ENCODE results near the gene TSKU.

The TSKU gene

DNA sequence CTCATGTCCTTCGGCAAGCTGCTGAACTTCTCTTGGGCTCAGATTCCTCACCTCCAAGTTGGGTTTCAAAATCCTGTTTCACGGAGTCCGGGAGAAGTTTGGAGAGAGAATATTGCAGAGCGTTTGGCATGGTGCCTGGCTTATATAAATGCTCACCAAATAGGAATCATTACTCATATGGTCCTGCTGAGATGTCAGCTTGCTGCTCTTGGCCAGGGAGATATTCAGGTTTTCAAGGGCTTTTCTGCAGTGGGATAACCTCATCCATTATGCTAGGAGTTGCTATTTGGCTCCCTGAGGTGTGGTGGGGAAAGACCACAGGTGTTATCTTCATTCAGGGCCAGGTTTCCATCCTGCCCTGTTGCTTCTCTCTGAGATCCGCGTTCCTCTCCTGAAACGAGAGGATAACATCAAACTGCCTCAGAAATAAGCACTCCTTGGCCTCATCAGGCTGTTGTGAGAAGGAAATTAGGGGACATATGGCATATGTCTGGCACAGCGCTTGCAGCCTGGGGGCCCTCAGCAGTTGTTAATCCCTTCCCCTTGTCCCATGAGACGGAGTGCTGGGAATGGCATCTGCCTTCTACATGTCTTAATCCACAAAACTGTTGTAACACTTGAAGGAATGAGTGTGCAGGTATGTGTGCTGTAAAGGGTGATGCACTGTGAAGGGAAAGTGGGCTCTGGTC, 47.6 kb downstream of the TSKU start:
- DNase-seq: no peak

DNA sequence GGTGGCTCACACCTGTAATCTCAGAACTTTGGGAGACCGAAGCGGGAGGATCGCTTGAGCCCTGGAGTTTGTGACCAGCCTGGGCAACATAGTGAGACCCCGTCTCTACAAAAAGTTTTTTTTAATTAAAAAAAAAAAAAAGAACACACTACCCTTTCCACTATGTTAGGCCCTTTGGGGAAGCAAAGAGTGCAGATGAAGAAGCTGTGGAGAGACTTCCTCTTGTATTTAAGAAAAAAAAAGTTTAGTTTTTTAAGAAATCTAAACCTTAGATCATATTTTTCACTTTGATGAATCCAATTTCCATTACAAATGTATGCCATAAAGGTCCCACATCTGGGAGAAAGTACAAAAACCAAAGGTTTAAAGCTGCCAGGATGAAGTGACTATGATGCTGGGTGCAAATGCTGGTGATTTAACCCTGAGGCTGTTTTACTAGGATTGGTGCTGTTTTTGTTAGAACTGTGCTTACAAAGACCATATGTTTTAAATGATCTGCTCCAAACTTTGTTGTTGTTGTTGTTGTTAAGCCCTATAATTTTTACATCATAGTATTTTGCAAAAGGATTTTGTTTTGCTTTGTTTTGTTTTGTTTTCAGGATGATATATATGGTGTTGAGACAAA, 48.6 kb downstream of the TSKU start:
- DNase-seq: no peak

DNA sequence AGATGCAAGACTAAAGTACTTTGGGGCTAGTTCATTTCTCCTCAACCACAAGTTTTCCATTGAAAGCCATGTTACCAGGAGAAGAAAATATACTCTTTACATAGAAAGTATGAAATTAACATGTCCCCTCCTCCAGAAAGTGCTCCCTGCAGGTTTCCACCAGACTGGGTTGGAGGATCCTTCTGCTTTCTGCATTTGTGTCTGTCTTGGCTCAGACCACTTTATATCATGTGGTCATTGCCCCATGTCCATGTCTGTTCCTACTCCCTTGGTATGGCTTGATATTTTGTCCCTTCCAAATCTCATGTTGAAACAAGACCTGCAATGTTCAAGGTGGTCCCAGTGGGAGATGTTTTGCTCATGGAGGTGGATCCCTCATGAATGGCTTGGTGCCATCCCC, 49.2 kb downstream of the TSKU start:
- no peak for DNase-seq

DNA sequence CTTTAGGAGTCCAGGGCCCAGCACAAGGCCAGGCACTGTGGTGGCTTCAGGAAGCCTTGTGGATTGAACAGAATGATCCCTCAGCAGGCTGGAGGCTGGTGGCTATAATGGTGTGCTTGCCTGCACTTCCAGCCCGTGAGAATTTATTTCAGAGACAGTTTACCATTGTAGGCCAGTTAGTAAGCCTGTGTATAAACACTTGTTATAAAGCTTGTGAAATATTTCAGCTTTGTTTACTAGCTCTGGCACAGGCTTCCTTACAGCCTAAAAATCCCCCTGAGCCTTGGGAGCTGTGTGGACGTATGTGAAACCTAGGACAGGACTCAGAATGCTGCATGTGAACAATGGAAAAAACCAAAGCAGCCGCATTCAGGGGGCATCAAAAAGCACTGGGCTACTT, 51.0 kb downstream of the TSKU start:
- DNase-seq: no peak

DNA sequence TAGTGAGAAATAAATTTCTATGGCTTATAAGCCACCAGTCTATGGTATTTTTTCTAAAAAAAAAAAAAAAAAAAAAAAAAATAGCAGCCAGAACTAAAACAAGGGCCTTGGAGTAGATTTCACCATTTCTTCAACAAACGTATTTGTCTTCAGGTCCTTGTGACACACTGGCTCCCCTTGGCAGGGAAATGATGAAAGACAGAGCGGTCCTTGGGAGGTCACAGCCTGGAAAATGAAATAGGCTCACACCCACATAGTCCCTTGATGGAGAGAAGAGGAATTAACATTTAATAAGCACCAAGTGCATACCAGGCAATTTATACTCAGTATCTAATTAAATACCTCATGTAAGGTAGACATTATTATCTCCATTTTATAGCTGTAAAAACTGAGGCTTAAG, 51.9 kb downstream of the TSKU start:
- DNase-seq: no peak

DNA sequence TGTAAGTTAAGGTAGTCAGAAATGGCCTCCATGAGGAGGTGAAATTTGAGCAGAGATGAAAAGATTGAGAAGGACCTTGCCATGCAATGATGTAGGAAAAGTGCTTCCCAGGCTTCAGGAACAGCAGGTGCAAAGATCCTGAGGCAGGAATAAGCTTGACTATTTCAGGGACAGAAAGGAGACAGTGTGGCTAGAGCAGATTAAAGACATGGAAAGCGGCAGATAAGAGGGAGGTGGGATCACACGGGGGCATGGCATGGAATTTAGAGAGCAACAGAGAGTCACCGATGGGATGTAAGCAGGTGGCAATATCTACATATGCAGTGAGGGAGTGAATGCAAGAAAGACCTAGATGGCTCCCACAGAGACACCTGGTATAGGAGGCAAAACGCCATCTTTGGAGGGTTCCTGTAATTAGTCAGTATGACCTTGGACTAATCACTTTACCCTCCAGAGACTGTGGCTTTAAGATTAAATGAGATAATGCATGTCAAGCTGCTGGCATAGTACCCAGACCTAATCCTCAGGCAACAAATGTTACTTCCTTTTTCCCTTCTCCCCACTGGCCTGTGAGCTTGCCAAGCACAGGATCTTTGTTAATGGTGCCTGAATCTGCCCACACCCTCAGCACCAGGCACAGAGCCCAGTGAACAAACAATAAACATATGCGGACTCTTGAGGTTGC, 52.9 kb downstream of the TSKU start:
- peak; percentile 53 for DNase-seq

- DNase-seq: no peak
Observed at GRCh38 chr11:76836613-76837291, 53.6 kb downstream of the TSKU start.

GRCh38 chr11:76837696-76838677, 54.8 kb downstream of the TSKU start:
- no peak for DNase-seq

DNA sequence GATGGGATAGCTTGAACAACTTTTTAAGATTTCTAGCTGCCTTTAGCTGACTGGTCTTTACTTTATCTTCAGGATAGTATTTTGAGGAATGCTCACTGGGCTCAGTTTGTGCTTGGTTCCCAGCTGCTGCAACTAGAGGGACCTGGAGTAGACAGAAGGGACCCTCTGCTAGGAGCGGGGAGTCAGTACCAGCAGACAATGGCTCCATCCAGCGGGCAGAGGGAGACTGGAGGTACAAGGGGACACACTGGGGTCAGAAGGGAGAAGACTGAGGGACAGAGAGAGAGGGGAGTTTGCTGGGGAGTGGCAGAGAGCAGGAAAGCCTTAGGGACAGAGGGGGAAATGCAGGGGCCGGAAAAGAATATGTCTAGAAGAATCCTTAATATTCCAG, 55.5 kb downstream of the TSKU start:
- DNase-seq: peak; percentile 45

GRCh38 chr11:76839311-76839710, 56.2 kb downstream of the TSKU start:
- DNase-seq: no peak

DNA sequence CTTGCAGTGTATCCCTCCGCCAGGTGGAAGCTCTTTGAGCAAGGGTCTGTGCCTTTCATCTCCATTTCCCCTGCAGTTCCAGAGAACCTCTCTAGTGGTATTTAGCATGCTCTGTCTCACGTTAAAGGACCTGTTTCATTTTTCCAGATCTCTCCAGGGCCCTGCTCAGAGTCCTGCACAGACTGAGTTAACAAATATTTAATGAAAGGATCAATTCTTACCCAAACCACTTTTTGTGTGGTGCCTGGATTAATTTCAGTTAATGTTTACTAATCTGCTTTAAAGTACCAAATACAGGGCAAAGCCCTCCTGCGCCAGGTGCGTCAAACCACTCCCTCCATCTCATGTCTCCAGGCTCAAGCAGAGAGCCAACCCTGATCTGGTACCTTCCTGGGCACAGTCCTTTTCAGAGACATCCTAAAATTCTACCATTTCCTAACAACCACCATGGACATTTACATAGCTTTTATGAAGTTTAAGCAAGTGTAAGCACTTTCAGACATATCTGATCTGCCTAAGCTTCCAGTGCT, 58.8 kb downstream of the TSKU start:
- DNase-seq: no peak

- DNase-seq: no peak
Observed at GRCh38 chr11:76843907-76844306, 60.8 kb downstream of the TSKU start.

- DNase-seq: no peak
Observed at GRCh38 chr11:76844511-76844910, 61.4 kb downstream of the TSKU start.

DNA sequence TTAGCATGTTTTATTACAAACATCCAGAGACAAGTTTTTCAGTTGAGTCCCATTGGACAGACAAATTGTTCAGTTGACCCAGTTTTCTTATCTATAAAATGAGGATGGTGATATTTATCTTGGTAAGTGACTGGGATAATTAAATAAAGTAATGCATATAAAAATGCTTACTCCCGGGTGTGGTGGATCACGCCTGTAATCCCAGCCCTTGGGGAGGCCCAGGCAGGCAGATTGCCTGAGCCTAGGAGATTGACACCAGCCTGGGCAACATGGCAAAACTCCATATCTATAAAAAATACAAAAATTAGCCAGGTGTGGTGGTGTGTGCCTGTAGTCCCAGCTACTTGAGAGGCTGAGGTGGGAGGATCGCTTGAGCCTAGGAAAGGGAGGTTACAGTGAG, 61.9 kb downstream of the TSKU start:
- DNase-seq: no peak

GRCh38 chr11:76846441-76846840, 63.3 kb downstream of the TSKU start:
- DNase-seq: no peak

All from femur (tissue), 1 donor.